Activated CD4-positive, alpha-beta T cell treated with anti-CD3 and anti-CD28 coated beads, Interleukin-2, amount 50 U/mL, for 24 hours (primary cell): ENCODE measurements around the gene PHLDA1.
"Not testable (repeated sequence)": the region's sequence is repeated elsewhere in the genome, so short reads cannot be mapped to it uniquely, and the experiment has no call there.

Experiments used
- DNase-seq, 2 donors: peaks; one replicate each; pipeline ENCODE4 v3.0.0-alpha.2; 2020; ENCODE audit warnings: low read depth in 1 of 2, low spot score in 1 of 2

Gene PHLDA1

DNA sequence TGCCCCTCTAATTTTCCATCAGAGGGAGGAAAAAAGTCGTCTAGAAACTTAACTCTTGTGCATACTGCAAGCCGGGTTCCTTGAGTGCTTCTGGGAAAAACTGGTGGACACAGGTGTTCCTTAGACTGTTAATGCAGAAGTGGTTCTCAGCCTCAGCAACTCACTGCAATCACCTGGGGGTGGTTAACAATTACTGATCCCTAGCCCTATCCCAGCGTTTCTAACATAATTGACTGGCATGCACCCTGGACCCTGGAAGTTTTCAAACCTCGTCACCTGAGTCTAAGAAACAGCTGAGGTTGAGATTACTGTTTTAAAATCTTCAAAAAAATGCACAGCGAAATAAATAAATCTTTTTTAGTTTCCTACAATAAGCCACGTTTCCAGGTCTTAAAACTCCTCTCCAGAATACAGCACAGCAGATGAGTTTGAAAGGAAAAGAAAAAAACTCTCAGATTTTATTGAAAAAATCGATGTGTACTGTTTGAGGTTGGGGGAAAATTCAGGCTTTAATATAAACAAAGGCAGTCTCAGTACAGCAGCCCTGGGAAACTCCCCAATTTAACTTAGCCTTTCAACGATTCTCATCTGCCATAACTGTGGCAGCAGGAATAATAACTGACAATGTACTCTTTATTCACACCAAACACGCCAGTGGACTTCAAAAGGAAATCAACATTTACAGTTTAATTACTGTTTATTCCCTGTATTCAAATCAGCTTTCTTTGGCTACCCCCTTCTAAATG lies 45.4 kb downstream of the PHLDA1 start:
- DNase-seq, result no peak

DNA sequence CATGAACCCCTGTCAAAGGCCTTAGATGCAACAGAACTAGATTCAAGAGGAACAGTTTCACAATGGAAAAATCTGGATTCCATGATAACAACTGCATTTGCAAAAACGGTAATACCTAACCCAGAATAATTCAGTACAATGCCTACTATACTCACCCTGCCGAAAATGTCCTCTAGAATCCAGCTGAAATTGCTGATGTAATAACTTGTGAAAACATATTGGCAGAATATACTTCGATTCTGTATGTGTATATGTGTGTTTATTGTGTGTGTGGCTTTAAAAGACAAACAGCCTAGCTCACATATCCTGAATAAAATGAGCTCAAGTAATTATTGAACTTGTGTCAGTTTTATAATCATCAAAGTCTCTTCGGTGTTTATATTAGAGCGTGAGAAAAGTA lies 46.0 kb downstream of the PHLDA1 start:
- no peak for DNase-seq

DNA sequence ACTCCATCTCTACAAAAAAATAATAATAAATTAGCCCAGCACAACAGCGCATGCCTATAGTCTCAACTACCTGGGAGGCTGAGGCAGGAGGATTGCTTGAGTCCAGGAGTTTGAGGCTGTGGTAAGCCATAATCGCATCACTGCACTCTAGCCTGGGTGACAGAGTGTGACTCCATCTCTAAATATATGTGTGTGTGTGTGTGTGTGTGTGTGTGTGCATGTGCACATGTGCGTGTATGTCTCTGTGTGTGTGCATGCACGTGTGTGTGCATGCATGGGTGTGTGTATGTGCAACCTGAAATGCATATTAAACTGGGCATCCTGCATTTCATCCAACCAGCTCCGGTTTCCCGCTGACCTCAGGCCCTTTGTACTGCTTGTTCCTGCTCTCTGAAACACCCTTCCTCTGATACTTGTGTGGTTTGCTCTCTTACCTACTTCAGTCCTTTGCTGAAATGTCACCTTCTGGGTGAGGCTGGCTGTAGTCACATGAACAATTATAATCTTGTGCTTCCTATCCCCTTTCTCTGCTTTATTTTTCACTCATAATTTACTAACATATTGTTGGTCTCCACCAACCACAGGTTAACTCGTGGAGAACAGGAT lies 46.9 kb downstream of the PHLDA1 start:
- no peak for DNase-seq

DNA sequence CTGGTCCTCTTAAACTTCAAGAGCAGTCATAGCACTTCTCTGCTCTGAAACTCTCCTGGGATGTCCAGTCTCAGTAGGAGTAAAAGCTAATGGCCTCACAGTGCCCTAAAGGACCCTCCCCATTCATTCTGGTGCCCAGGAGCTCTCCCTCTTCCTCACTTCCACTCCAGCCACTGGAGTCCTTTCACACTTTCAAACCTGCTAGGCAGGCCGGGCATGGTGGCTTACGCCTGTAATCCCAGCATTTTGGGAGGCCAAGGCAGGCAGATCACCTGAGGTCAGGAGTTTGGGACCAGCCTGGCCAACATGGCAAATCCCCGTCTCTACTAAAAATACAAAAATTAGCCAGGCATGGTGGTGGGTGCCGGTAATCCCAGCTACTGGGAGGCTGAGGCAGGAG lies 47.7 kb downstream of the PHLDA1 start:
- not testable (repeated sequence) for DNase-seq

DNA sequence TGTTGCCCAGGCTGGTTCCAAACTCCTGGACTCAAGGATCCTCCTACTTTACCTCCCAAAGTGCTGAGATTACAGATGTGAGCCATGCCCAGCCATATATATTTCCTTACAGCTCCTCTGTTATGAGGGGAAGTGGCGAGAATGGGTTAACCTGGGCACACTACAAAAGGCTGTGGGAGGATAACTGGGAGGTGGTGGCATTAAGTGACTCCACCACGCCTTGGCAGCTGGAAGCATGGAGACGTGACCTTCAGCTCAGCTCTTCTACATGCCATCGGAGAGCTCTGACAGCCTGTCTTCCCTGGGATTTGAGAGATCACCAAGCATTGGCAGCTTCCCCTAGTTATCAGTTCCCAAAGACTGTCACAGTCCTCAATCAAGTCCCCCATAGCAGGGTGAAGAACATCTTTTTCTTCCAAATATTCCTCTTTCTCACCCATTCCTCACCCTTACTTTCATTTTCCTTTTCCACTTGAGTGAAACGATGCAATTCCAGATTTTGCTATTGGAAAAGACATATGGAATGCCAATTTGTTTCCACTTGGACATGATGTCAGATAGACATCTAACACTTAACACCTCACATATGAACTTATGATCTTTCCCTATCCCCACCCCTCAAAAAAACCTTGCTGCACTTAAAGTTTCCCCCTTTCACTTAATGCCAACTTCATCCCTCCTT lies 48.5 kb downstream of the PHLDA1 start:
- DNase-seq, result no peak

DNA sequence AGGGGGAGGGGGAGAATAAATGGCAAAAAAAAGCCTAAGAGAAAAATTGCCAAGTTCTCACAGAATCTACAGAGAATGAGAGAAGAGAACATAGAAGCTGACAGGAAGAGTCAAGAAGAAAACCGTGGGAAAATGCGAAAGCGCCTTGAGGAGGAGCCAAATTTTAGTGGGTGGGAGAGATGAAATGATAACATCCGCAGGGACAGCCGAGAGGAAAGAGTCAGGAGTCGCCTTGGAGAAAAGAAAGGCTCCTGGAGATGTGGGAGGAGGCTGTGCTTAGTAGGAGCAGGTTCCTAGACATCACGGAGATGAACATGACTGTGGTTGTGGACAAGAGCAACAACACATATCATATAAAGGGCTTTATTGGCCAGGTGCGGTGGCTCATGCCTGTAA lies 49.4 kb downstream of the PHLDA1 start:
- DNase-seq, result no peak

DNA sequence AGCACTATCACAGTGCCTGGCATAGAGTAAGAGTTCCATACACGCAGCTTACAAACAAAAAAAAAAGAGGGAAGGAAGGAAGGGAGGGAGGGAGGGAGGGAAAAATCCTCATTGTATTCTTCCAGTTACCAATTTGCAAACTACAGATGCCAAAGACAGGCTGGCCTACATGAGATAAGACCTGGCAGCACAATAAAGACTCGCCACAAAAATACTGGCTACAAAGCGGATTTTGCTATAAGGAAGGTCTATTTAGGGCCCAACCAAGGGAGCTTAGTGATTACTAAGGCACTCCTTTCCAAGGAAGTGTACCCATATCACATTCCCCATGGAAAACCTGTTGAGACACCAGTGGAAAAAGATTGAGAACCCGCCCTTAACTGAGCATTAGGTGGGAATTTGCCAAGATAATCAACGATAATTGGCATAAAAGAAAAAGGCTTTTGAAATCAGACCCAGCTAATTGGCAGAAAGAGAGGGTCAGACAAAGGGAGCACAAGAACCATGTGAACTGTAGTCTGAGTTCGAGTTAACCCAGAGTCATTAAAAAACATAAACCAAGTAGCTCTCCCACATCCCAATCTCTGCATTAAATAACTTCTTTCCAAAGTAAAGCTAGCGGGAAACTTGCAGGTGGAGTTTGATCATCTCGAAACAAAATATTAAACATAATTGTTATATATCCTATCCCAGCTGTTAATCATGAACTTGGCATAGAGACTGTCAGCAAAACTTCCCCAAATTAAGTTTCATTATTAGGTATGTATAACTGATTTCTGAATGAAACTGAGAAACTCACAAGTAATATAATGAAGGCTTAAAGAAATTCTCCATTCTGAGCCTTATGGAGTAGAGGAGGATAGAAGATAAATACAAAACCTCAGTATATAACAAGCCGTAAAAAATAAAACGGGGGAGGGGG lies 50.1 kb downstream of the PHLDA1 start:
- DNase-seq, result no peak

DNA sequence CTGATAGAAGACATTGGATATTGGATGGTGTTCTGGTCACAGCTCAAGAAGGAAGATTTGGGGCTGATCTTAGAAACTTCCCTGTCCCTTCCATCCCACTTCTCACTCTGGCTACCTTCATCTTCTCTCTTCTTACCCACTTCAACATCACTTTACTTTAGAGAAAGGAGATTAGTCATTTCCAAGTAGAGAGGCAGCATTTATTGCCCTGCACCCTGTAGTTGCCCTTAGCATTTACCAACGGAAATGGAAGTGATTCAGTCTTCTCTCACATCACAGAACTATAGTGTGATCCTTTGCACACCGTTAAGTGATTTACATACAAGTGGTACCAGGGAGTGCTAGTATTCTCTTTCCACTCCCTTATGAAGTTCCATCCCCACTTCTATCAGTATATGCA lies 52.4 kb downstream of the PHLDA1 start:
- DNase-seq, result peak in 1 of 2 donors; percentile 59

DNA sequence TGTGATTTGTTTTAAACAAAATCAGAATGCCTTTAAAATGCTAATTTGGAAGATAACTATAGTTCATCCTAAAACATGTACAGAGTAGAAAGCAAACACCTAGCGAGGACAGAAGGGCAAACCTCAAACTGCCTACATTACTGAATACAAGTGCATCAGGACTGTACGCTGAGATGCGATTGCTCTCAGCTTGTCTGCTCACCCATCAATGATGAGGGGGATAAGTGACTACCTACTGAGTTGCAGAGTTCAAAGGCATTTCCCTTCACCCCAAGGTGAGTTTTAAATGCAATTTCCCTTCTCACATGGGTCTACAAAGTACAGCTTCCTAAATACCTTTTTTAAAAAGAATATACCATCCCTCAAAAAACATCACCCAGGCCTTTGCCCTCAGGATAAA lies 52.9 kb downstream of the PHLDA1 start:
- DNase-seq, result no peak

DNA sequence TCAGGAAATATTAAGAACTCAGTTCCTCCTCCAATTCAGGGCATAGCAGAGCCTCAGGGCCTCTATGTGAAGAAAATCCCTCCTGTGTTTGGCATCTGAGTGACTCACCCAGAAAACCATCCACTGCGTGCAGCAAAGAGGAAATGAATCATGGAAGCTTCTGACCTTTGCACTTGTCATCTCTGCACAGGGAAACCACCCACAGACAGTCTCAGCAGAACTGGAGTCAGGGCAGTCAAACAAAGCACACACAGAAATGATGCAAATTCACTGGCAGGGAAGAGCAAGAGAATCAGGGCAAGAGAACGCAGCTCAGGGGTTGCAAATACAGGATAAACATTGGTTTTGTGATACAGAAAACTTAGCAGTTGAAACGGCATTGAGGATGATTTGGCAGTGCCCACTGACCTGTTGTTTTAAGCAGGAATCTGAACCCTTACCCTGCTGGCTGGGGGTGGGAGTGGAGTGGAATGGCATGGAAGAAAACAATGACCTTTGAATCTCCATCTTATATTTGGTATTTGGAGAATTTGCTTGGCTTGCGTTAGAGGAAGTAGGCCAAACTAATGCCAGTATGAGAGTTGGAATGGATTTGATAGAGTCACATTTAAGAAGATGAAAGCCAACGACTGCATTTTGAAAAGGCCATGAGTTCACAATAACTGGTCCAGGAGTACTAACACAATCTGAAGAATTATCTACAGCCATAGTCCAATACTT lies 53.5 kb downstream of the PHLDA1 start:
- peak; percentile 40 to 84 for DNase-seq

DNA sequence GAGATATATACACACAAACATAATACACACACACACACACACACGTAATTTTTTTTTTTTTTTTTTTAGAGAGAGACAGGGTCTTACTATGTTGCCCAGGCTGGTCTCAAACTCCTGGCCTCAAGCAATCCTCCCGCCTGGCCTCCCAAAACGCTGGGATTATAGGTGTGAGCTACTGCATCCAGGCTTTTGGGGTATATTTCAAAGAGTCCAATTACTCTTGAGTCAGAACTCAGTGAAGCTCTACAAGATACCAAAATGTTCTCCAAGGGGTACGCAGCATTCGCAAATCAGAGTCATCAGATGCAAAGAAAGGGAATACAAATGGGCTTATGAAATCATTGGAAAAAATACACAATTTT lies 54.0 kb downstream of the PHLDA1 start:
- no peak for DNase-seq

DNA sequence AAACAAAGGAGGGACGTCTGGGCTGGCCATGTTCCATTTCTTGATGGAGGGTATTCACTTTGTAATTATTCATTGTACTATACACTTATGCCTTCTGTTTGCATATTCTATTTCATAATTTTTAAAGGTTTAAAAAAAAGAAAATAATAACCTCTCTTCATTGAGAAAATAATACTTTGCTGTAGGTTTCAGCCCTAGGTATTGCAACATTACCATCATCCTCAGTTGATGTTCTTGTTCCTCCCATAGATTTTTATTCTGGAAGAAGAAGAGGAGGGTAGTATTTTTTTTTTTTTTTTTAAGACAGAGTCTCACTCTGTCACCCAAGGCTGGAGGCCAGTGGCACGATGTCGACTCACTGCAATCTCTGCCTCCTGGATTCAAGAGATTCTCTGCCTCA lies 54.7 kb downstream of the PHLDA1 start:
- no peak for DNase-seq

DNA sequence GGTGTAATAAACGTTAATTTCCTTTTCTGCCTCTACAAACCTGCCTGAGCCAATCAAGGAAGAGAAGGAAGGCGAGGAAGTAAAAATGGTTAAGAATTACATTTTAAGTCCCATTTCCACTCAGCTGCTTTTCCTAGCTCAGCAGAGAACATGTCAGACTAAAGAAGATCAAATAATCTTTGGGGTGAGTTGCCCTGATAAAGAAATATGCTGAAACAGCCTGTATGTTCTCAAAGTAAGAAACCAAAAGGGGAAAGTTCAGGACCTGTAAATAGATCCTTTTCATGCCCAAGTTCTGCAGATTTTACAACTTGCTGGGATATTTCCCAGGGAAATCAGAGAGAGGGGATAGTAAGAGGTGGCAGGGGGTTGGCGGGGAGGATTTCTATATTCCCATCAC lies 55.5 kb downstream of the PHLDA1 start:
- no peak for DNase-seq

DNA sequence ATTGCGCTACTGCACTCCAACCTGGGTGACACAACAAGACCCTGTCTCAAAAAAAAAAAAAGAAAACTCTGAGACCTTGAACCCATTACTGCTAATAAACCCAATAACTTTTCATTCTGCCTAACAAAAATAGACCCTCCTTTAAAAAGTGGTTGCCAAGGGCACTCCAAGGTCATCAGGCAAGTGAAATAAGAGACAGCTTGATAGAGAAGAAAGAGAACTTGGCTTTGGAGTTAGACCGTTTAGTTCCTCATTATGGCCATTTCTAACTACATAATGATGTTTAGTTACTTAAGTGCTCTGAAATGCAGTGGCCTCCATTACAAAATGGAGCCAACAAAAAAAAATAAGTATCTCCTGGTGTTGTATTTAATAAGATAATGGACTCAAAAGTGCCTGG lies 55.9 kb downstream of the PHLDA1 start:
- DNase-seq, result no peak
